ENCODE data around the gene GXYLT1. TPM values are rescaled to one million over a fixed set of nuclear protein-coding genes. Genes with fewer than 3 reads are reported as not detected.
A peak's percentile ranks its signal among the peaks of the same experiment; 100 is the strongest.

The GXYLT1 gene
- polyA plus RNA-seq, 1 experiment = 3.8 TPM

DNA sequence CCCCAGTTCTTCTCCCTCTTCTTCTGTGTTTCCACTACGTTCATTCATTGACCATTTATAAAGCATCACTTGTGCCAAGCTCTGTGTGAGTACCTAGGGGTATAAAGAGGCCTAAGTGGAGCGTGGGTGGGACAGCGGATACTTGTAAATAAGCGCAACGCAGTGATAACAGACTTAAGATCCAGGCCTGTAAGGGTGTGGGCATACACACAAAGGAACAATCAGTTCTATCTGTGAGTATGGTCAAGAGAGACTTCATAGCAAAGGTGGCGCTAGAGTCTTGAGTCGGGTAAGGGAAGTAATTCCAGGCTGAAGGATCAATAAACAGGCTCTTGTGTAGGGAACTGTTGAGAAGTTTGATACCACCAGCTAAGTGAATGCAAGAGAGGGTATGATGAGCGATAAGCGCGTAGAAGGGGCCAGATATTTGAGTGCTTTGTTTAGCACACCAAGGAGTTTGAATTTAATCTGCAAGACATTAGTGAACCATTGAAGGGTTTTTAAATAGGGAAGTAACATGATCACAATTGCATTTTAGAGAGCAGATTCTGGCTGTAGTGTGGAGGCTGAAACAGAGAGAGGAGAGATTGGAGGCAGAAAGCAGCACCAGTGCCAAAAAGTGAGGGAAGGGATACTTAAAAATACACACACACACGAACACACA is 1.0 kb upstream of the GXYLT1 start:
- ChIA-PET POLR2A (interaction anchor here (0.6 kb wide), 1 partner anchor 203 kb away, joined by 5 read pairs; no protein-coding TSS in a partner anchor), CTCF (interaction anchor here (1.0 kb wide), 1 partner anchor 10 kb away, joined by 4 read pairs; no protein-coding TSS in a partner anchor)
- H3K27me3 ChIP-seq (ENCODE audit: control insufficient read depth, insufficient read depth, low read length) = no peaks in the 10 kb centered on the region
- DNase-seq (ENCODE audit: low read depth) = no peak
- no peak overlapping the region for H3K4me3 ChIP-seq (ENCODE audit: low read depth, low read length)
- H3K36me3 ChIP-seq (ENCODE audit: control insufficient read depth, insufficient read depth, low read length) = no peaks in the 10 kb centered on the region
- TF ChIP-seq, protein P1, sequence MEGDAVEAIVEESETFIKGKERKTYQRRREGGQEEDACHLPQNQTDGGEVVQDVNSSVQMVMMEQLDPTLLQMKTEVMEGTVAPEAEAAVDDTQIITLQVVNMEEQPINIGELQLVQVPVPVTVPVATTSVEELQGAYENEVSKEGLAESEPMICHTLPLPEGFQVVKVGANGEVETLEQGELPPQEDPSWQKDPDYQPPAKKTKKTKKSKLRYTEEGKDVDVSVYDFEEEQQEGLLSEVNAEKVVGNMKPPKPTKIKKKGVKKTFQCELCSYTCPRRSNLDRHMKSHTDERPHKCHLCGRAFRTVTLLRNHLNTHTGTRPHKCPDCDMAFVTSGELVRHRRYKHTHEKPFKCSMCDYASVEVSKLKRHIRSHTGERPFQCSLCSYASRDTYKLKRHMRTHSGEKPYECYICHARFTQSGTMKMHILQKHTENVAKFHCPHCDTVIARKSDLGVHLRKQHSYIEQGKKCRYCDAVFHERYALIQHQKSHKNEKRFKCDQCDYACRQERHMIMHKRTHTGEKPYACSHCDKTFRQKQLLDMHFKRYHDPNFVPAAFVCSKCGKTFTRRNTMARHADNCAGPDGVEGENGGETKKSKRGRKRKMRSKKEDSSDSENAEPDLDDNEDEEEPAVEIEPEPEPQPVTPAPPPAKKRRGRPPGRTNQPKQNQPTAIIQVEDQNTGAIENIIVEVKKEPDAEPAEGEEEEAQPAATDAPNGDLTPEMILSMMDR (IDR thresholded peaks at IDR 0.05; ENCODE audit: insufficient read depth, low read depth, low read length) = no peak

DNA sequence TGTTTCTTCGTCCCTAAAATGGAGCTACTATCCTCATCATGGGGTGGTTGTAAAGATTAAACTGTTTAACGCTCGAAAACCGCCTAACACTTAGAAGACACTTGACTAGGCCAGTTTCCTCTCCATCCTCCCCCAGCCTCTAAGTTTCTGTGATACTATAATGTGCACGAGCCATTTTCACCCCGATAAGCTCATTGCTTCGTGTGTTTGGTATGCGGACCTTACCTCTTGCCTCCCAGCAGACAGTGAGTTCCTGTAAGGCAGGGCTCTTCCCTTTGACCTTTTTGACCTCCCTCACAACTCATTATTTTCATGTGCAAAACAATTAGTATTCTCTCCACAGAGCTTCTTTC is 499 bp upstream of the GXYLT1 start:
- ChIA-PET CTCF (interaction anchor here (1.0 kb wide), 1 partner anchor 10 kb away, joined by 4 read pairs; no protein-coding TSS in a partner anchor), POLR2A (interaction anchor here (0.6 kb wide), 1 partner anchor 203 kb away, joined by 5 read pairs; no protein-coding TSS in a partner anchor)
- DNase-seq (ENCODE audit: low read depth) = no peak
- H3K4me3 ChIP-seq (ENCODE audit: low read depth, low read length) = peak overlapping the region; percentile 59
- TF ChIP-seq, protein P1 (IDR thresholded peaks at IDR 0.05; ENCODE audit: insufficient read depth, low read depth, low read length) = no peak
- H3K36me3 ChIP-seq (ENCODE audit: control insufficient read depth, insufficient read depth, low read length) = no peaks in the 10 kb centered on the region
- no peaks in the 10 kb centered on the region for H3K27me3 ChIP-seq (ENCODE audit: control insufficient read depth, insufficient read depth, low read length)

DNA sequence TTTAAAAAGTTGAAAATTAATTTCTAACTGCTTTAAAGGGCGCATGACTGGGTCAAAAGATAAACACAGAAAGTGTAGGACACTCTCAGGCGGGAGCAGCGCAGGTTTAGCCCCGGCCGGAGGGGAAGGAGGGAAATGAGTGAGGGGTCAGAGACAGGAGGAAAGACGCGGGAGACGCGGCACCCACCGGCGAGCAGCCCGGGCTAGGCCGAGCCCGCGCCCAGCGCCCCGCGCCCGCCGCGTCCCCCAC is 591 bp downstream of the GXYLT1 start:
- no peaks in the 10 kb centered on the region for H3K27me3 ChIP-seq (ENCODE audit: control insufficient read depth, insufficient read depth, low read length)
- no peak for DNase-seq (ENCODE audit: low read depth)
- peak overlapping the region; percentile 59 for H3K4me3 ChIP-seq (ENCODE audit: low read depth, low read length)
- TF ChIP-seq, protein P1 (IDR thresholded peaks at IDR 0.05; ENCODE audit: insufficient read depth, low read depth, low read length) = no peak
- ChIA-PET CTCF (no interaction called here), POLR2A (interaction anchor here (0.6 kb wide), 1 partner anchor 430 kb away, joined by 7 read pairs; no protein-coding TSS in a partner anchor)
- H3K36me3 ChIP-seq (ENCODE audit: control insufficient read depth, insufficient read depth, low read length) = no peaks in the 10 kb centered on the region

DNA sequence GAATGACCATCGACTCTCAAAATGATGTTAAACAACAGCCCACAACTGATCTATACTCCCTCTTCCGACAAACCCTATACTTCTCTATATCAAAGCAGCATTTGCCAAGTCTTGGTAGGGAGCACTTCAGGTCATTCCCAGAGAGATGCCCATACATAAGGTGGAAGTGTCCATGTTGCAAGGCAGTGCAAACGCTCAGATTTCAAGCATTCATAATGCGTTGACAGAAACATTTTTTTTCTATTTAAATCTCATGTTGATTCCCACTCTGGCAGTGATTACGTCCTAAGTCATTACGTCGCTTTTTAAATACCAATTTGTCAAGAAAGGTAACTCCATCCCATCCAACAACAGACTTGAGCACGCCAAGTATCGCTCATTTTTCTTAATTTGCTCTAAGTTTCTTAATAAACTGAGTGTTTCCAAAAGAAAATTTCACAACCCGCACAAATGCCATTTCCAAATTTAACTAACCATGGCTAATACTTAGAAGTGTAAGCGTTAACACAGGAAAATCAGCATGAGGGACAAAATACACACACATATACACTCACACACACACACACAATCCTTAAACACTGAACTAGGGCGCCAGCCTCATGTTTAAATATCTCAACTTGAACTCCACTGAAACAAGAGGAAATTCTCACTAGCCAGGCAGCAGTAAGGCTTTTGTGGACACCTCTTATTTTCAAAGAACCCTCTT is 1.1 kb downstream of the GXYLT1 start:
- ChIA-PET POLR2A (interaction anchor here (0.6 kb wide), 1 partner anchor 431 kb away, joined by 7 read pairs; no protein-coding TSS in a partner anchor), CTCF (no interaction called here)
- TF ChIP-seq, protein P1 (IDR thresholded peaks at IDR 0.05; ENCODE audit: insufficient read depth, low read depth, low read length) = no peak

DNA sequence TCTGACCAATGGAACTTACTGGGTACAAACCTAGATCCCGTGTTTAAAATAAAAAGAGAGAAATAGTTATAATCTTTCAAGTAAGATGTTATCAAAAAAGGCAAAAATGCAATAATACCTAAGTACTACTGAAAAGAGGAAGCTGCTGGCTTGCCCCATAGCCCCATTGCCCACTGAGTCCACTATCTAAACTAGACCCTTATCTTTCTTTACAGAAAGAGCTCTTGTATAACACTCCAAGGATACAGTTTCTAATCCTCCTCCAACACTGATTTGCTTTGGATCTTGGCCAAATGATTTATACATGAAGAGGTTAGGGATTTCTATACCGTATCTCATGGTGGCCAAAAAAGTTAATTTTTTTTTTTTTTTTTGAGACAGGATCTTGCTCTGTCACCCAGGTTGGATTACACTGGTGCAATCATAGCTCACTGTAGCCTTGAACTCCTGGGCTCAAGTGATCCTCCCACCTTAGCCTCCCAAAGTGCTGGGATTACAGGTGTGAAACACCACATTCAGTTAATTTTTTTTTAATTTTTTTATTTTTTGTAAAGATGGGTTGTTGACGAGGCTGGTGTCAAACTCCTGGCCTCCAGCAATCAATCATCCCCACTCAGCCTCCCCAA is 2.6 kb downstream of the GXYLT1 start:
- Histone ChIP-seq H3K36me3 (ENCODE audit: control insufficient read depth, insufficient read depth, low read length) (no peaks in the 10 kb centered on the region), H3K27me3 (ENCODE audit: control insufficient read depth, insufficient read depth, low read length) (no peaks in the 10 kb centered on the region), H3K4me3 (ENCODE audit: low read depth, low read length) (no peak overlapping the region)
- TF ChIP-seq, protein P1 (IDR thresholded peaks at IDR 0.05; ENCODE audit: insufficient read depth, low read depth, low read length) = no peak
- CTCF ChIA-PET = no interaction called here
- no peak for DNase-seq (ENCODE audit: low read depth)
- POLR2A ChIA-PET = interaction anchor here (0.6 kb wide), 1 partner anchor 24 kb away, joined by 6 read pairs; no protein-coding TSS in a partner anchor

More for the DNA sequence above, 1.1 kb downstream of the GXYLT1 start:
- no peak for DNase-seq (ENCODE audit: low read depth)
- Histone ChIP-seq H3K4me3 (ENCODE audit: low read depth, low read length) (peak overlapping the region; percentile 59), H3K36me3 (ENCODE audit: control insufficient read depth, insufficient read depth, low read length) (no peaks in the 10 kb centered on the region), H3K27me3 (ENCODE audit: control insufficient read depth, insufficient read depth, low read length) (no peaks in the 10 kb centered on the region)

Measured in BJ (cell line).